Fibroblast of lung (primary cell): ENCODE data around the gene TAF10. TPM values are rescaled to one million over a fixed set of nuclear protein-coding genes. Genes with fewer than 3 reads are reported as not detected.

Experiments
- DNase-seq, 2 donors: peaks; one replicate each; pipeline versions ENCODE4 v3.0.0 to v3.0.0-alpha.2; 2010; ENCODE audit warnings: low read depth in 2 of 2
- H2AFZ ChIP-seq: 2 replicates; pipeline ENCODE4 v1.5.1; 2012; ENCODE audit warnings: low read length, control low read depth, inconsistent platforms
- H3K27ac ChIP-seq: 2 replicates; pipeline ENCODE4 v1.5.1; 2011; ENCODE audit warnings: low read length, control low read depth; ENCODE audit not compliant: insufficient read depth
- H3K27me3 ChIP-seq: 2 replicates; pipeline ENCODE4 v1.5.1; 2011; ENCODE audit warnings: mild to moderate bottlenecking, low read length; ENCODE audit not compliant: control insufficient read depth, insufficient read depth
- H3K36me3 ChIP-seq: 2 replicates; pipeline ENCODE4 v1.5.1; 2011; ENCODE audit warnings: low read length; ENCODE audit not compliant: control insufficient read depth, insufficient read depth
- H3K4me1 ChIP-seq: 2 replicates; pipeline ENCODE4 v1.5.1; 2011; ENCODE audit warnings: low read length; ENCODE audit not compliant: control insufficient read depth, insufficient read depth; ENCODE audit errors: extremely low read depth
- H3K4me2 ChIP-seq: 2 replicates; pipeline ENCODE4 v1.5.1; 2011; ENCODE audit warnings: low read length, control low read depth; ENCODE audit not compliant: insufficient read depth; ENCODE audit errors: extremely low read depth
- H3K4me3 ChIP-seq, 4 experiments: fragments of 200-600 bp in 1 of 4; sonication (generic) in 1 of 4; replicated peaks in 1 of 4; 2 replicates each; pipeline ENCODE4 v1.5.1; 2011 to 2016; ENCODE audit warnings: low read length in 4 of 4, low read depth in 3 of 4, mild to moderate bottlenecking in 3 of 4, control low read depth in 2 of 4, inconsistent platforms in 1 of 4, mixed read lengths in 1 of 4; ENCODE audit not compliant: insufficient read depth in 1 of 4; ENCODE audit errors: control extremely low read depth in 1 of 4
- H3K79me2 ChIP-seq: 2 replicates; pipeline ENCODE4 v1.5.1; 2012; ENCODE audit warnings: mild to moderate bottlenecking, low read length, inconsistent platforms; ENCODE audit not compliant: control insufficient read depth, insufficient read depth
- H3K9ac ChIP-seq: 2 replicates; pipeline ENCODE4 v1.5.1; 2011; ENCODE audit warnings: mild to moderate bottlenecking, low read length, control low read depth; ENCODE audit not compliant: insufficient read depth
- H3K9me3 ChIP-seq: 2 replicates; pipeline ENCODE4 v1.5.1; 2012; ENCODE audit warnings: low read depth, low read length; ENCODE audit not compliant: control insufficient read depth, insufficient read depth
- H4K20me1 ChIP-seq: 2 replicates; pipeline ENCODE4 v1.5.1; 2011; ENCODE audit warnings: low read length; ENCODE audit not compliant: control insufficient read depth, insufficient read depth; ENCODE audit errors: extremely low read depth
- EZH2 ChIP-seq: IDR thresholded peaks from 2 replicates; pipeline ENCODE4 v1.5.1; 2012; ENCODE audit warnings: low read length, control low read depth, mild to moderate bottlenecking; ENCODE audit errors: missing control alignments
- polyA plus RNA-seq, 2 donors: library from polyadenylated mRNA; depleted of rRNA in 1 of 2; stranded (reverse) in 1 of 2; unstranded in 1 of 2; fragments of >200 nt; gene quantifications; 2 replicates each; pipeline ENCODE4 v1.2.1, GENCODE V29; 2011 to 2012; ENCODE audit warnings: missing spikeins in 1 of 2
- total RNA-seq: library from RNA; depleted of rRNA; stranded (reverse); fragments of >200 nt; gene quantifications from 2 replicates; pipeline ENCODE4 v1.2.1, GENCODE V29; 2014
- TF ChIP-seq, protein P1 (sequence below), 2 donors: IDR thresholded peaks in 1 of 2; conservative IDR thresholded peaks in 1 of 2; 1 replicate in 1 of 2; 2 replicates in 1 of 2; pipeline ENCODE4 v1.5.1; 2011 to 2012; ENCODE audit warnings: low read length in 2 of 2, control low read depth in 1 of 2, inconsistent platforms in 1 of 2, low read depth in 1 of 2, mild to moderate bottlenecking in 1 of 2

Gene TAF10
- total and polyA plus RNA-seq, 2 donors (not counting 1 experiment from before 2014, with no cell fraction given) = 77.8 to 142 TPM

DNA sequence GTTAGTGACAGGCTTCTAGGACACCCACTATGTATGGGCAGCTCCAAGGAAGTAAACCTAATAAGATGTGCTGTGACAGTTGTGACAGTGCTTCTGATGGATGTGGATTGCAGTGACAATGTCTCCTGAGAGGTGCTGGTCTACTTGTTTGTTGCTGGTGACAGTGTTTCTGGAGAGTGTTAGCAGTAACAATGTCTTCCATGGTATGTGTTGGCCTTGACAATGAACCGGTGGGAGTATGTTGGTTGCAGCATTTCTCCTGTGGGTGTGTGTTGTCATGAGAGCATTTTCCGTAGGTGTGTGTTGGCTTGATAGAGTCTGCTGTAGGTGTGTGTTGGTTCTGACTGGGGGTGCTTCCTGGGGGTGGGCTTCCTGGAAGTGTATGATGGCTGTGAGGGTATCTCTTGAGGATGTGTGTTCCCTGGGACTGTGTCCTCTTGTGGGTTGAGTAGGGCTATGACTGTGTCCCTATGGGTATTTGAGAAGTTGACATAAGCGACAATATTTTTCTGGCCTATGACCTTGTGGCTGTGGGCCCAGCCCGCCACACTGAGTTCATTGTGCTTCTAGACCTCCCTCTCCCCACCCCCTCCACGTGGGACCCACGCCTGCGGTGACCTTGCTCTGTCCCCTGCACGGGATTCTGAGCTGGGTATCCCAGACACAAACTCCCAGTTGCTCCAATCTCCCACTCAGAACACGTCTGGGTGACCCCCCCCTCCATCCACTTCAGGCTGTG lies 42.4 kb upstream of the TAF10 start:
- no peaks in the 10 kb centered on the region for H4K20me1 ChIP-seq
- peaks cover 40% of the 10 kb centered on the region for H3K27me3 ChIP-seq
- TF ChIP-seq EZH2 = peak; percentile 34
- TF ChIP-seq, protein P1, sequence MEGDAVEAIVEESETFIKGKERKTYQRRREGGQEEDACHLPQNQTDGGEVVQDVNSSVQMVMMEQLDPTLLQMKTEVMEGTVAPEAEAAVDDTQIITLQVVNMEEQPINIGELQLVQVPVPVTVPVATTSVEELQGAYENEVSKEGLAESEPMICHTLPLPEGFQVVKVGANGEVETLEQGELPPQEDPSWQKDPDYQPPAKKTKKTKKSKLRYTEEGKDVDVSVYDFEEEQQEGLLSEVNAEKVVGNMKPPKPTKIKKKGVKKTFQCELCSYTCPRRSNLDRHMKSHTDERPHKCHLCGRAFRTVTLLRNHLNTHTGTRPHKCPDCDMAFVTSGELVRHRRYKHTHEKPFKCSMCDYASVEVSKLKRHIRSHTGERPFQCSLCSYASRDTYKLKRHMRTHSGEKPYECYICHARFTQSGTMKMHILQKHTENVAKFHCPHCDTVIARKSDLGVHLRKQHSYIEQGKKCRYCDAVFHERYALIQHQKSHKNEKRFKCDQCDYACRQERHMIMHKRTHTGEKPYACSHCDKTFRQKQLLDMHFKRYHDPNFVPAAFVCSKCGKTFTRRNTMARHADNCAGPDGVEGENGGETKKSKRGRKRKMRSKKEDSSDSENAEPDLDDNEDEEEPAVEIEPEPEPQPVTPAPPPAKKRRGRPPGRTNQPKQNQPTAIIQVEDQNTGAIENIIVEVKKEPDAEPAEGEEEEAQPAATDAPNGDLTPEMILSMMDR (conservative IDR thresholded peaks at IDR 0.05 in 1 of 2, IDR thresholded peaks at IDR 0.05 in 1 of 2; ENCODE audit: low read depth in 1 of 2, low read length in 2 of 2) = no peak
- H3K4me2 ChIP-seq = peak overlapping the region; percentile 69
- H3K36me3 ChIP-seq = no peaks in the 10 kb centered on the region
- H2AFZ ChIP-seq = no peak overlapping the region
- no peaks in the 10 kb centered on the region for H3K79me2 ChIP-seq
- H3K9me3 ChIP-seq = no peaks in the 10 kb centered on the region
- H3K4me3 ChIP-seq = peak overlapping the region in 2 of 4 experiments; percentile 52 to 53
- H3K4me1 ChIP-seq = no peaks in the 10 kb centered on the region
- H3K27ac ChIP-seq = no peak overlapping the region
- H3K9ac ChIP-seq = no peak overlapping the region
- DNase-seq = no peak

DNA sequence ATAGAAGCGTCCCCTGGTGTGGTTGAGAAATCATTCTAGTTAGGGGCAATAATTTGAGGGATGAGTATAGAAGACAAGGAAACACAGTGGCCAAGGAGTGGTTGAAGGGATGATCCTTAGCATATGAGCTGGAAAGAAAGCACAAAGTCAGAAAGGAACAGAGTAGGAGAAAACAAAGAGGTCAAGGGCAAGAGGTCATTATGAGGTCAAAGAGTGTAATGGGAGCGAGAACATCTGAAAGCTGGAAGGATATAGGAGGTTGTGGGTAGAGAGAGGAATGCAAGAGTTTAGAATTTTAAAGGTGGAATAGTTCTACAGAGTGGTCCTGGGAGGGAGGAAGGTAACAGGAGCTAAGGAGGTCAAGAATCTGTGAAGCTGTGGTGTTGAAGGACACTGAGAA lies 41.6 kb upstream of the TAF10 start:
- no peaks in the 10 kb centered on the region for H4K20me1 ChIP-seq
- DNase-seq = no peak
- no peaks in the 10 kb centered on the region for H3K79me2 ChIP-seq
- TF ChIP-seq EZH2 = no peak
- TF ChIP-seq, protein P1 (conservative IDR thresholded peaks at IDR 0.05 in 1 of 2, IDR thresholded peaks at IDR 0.05 in 1 of 2; ENCODE audit: low read depth in 1 of 2, low read length in 2 of 2) = no peak
- no peak overlapping the region for H3K4me3 ChIP-seq
- H3K27me3 ChIP-seq = peaks cover 40% of the 10 kb centered on the region
- H3K4me1 ChIP-seq = no peaks in the 10 kb centered on the region
- no peak overlapping the region for H2AFZ ChIP-seq
- no peaks in the 10 kb centered on the region for H3K36me3 ChIP-seq
- no peak overlapping the region for H3K4me2 ChIP-seq
- H3K9ac ChIP-seq = no peak overlapping the region
- no peaks in the 10 kb centered on the region for H3K9me3 ChIP-seq
- H3K27ac ChIP-seq = no peak overlapping the region

DNA sequence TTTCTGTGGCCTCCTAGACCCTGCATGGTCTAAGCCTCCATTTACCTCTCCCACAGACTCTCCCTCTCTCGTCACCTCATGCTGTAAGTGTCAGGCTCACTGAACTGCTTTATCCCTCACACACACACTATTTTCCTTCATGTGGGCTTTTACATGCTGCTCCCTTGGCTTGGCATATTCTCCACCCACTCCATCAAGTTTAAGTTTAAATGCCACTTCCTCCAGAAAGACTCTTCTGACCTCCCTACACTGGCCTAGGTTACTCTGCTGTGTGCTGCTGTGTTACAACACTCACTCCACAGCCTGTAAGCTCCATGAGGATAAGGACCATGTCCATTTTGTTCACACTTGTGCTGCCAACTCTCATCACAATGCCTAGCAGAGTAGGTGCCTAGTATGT lies 41.1 kb upstream of the TAF10 start:
- TF ChIP-seq EZH2 = no peak
- TF ChIP-seq, protein P1 (conservative IDR thresholded peaks at IDR 0.05 in 1 of 2, IDR thresholded peaks at IDR 0.05 in 1 of 2; ENCODE audit: low read depth in 1 of 2, low read length in 2 of 2) = no peak
- Histone ChIP-seq H3K4me1 (no peaks in the 10 kb centered on the region), H3K9me3 (no peaks in the 10 kb centered on the region), H3K27me3 (peaks cover 37% of the 10 kb centered on the region), H3K27ac (no peak overlapping the region), H3K9ac (no peak overlapping the region), H2AFZ (no peak overlapping the region), H3K4me3 (no peak overlapping the region), H3K4me2 (no peak overlapping the region), H3K79me2 (no peaks in the 10 kb centered on the region), H3K36me3 (no peaks in the 10 kb centered on the region), H4K20me1 (no peaks in the 10 kb centered on the region)
- DNase-seq = no peak
